Stomach (tissue), 4 donors: ENCODE data around the gene UBE2I.

Experiments
- CTCF ChIP-seq, 7 experiments: fragments of 450-650 bp in 4 of 7; fragments of 200-600 bp in 3 of 7; sonication (generic) in 3 of 7; IDR thresholded peaks; one replicate each; pipeline ENCODE4 v1.5.1; 2016 to 2019; ENCODE audit warnings: antibody characterized with exemption in 7 of 7, control low read depth in 2 of 7, mild to moderate bottlenecking in 1 of 7
- POLR2AphosphoS5 ChIP-seq, 3 donors: sonication (generic); formaldehyde crosslinking; IDR thresholded peaks; one replicate each; pipeline ENCODE4 v1.6.1; 2016; ENCODE audit warnings: antibody characterized with exemption in 3 of 3

- no peak for TF ChIP-seq CTCF (IDR thresholded peaks at IDR 0.05)
- TF ChIP-seq POLR2AphosphoS5 (IDR thresholded peaks at IDR 0.05), result no peak
Observed at GRCh38 chr16:1354815-1355540, 45.5 kb downstream of the UBE2I start.
